GM10266 (cell line): ENCODE data around the gene CD44.
"Not testable (repeated sequence)": the region's sequence is repeated elsewhere in the genome, so short reads cannot be mapped to it uniquely, and the experiment has no call there.

Source experiments
- DNase-seq: peaks from one replicate; pipeline ENCODE4 v3.0.0; 2012; ENCODE audit errors: extremely low spot score
- TF ChIP-seq, protein P1 (sequence below): IDR thresholded peaks from 2 replicates; pipeline ENCODE4 v1.5.1; 2012; ENCODE audit warnings: mild to moderate bottlenecking, low read depth; ENCODE audit not compliant: control insufficient read depth, insufficient read depth; ENCODE audit errors: missing control alignments

CD44 gene

DNA sequence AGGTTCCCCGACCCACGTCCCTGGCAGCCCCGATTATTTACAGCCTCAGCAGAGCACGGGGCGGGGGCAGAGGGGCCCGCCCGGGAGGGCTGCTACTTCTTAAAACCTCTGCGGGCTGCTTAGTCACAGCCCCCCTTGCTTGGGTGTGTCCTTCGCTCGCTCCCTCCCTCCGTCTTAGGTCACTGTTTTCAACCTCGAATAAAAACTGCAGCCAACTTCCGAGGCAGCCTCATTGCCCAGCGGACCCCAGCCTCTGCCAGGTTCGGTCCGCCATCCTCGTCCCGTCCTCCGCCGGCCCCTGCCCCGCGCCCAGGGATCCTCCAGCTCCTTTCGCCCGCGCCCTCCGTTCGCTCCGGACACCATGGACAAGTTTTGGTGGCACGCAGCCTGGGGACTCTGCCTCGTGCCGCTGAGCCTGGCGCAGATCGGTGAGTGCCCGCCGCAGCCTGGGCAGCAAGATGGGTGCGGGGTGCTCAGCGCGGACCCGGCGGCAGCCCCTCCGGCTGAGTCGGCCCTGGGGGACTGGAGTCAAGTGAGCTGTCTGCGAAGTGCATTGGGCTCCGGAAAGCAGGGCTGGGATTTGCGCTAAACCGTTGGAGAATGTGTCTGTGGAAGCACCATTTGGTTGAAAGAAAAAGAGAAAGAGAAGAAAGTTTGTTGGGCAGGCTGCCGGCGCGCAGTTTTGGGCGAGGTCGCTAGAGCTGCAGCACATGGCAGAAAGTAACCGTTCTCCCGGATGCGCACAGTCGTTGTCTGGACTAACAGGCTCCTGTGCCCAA, at the start of gene CD44:
Gene CD44 (plus strand): TSS at position 229 of the 779 bp plus-strand sequence. CDS start 133 bp downstream, at position 362.
- DNase-seq, result no peak
- TF ChIP-seq, protein P1, sequence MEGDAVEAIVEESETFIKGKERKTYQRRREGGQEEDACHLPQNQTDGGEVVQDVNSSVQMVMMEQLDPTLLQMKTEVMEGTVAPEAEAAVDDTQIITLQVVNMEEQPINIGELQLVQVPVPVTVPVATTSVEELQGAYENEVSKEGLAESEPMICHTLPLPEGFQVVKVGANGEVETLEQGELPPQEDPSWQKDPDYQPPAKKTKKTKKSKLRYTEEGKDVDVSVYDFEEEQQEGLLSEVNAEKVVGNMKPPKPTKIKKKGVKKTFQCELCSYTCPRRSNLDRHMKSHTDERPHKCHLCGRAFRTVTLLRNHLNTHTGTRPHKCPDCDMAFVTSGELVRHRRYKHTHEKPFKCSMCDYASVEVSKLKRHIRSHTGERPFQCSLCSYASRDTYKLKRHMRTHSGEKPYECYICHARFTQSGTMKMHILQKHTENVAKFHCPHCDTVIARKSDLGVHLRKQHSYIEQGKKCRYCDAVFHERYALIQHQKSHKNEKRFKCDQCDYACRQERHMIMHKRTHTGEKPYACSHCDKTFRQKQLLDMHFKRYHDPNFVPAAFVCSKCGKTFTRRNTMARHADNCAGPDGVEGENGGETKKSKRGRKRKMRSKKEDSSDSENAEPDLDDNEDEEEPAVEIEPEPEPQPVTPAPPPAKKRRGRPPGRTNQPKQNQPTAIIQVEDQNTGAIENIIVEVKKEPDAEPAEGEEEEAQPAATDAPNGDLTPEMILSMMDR, result no peak

DNA sequence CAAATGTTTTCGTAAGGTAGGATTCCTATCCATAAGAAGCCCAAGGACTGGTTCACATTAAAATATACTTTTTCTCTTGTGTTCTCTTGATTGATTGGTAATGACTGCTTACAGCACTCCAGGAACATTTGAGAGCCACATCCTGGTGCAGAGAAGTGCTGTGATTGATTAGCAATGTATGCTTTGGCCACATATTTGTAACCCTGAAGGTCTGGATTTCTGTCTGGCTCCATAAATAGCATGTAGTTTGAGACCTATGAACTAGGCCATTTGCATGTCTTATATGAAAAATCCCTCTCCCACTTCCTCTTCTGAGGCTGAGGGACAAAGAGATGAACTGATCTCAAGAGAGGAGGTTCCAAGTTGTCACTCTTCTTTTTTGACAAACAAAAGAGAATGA, 49.3 kb upstream of the CD44 start:
- TF ChIP-seq, protein P1, result no peak
- peak; percentile 42 for DNase-seq

DNA sequence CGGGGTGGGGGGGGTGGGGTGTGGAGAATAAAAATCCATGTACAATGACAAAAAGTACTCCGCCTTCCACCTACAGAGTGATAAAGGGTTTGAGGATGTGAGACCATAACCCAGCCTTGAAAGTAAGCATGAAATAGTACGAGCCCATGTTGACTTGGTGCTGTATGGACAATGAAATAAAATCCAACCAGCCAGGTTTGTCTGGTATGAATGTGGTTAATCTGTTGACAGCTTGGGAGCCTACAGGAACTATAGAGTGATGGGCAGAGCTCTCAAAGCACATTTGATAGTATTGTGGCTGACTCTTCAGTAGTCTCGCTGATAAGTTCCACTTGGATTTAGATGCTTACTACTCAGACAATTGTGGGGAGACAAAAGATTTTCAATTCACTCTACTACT, 48.8 kb upstream of the CD44 start:
- TF ChIP-seq, protein P1, result no peak
- DNase-seq, result no peak

DNA sequence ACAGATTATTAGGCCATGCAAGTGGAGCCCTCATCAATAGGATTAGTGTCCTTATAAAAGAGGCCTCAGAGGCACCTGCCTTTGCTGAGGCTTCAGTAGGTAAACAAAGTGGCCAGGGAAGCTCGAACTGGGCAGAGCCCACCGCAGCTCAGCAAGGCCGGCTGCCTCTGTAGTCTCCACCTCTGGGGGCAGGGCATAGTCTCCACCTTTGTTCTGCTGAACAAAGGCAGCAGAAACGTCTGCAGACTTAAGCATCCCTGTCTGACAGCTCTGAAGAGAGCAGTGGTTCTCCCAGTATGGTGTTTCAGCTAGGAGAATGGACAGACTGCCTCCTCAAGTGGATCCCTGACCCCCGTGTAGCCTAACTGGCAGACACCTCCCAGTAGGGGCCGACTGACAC, 48.0 kb upstream of the CD44 start:
- DNase-seq, result not testable (repeated sequence)

DNA sequence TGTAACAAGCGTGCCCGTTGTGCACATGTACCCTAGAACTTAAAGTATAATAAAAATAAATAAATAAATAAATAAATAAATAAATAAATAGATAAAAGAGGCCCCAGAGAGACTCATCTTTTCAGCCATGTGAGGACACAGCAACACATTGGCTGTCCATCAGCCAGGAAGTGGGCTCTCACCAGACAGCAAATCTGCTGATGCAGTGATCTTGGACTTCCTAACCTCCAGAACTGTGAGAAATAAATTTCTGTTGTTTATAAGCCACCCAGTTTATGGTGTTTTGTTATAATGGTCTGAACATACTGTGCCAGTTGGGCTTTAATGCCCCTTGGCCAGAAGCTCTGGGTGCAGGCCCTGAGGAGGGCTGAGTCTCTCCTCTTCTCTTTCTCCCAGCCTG, 42.2 kb upstream of the CD44 start:
- TF ChIP-seq, protein P1, result no peak

DNA sequence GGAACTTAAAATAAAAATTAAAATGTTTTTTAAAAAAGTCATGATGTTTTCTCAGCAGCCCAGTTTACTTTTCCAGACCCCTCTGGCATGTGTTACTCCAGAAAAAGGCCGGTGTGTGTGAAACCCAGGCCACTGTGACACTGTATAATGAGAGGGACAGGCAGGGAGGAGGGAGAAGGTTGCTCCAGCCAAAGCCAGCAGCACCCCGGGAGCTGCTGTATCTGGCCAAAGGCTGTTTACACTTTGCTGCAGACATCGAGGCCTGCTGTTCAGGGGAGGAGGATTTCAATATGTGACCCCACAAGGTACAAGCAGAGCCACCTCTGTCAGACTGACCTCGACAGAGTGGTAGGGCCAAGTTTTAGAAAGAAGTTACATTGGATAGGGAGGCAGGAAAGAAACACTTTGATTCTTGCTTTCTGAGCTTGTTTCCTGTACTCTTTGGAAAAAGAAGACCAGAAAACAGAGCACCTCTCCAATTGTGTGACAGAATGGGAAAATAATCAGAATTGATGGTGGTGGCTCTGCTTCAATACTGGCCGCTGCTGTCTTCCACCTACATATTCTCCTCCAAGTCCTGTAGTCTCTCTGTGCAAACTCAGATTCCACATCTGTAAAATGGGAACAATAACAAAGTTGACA, 41.0 kb upstream of the CD44 start:
- DNase-seq, result no peak
- TF ChIP-seq, protein P1, result no peak

More for the DNA sequence above, 42.2 kb upstream of the CD44 start:
- no peak for DNase-seq

DNA sequence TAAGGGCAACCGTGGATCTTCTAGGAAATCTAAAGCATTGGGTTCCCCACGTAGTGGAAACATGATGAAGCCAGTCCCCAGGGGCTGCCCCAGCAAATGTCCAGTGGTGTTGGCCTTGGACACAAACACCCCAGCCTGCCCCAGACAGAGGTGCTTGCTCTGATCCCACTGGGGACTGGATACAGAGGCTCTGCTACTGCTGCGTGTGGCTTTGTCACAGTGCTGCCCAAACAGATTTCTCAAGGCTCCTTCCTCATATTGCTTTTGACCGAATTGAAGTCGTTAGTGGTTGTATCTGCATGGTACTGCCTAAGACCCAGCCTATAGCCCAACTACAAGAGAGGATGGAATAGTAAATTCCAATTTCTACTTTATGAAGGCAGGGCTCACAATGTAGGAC, 40.1 kb upstream of the CD44 start:
- TF ChIP-seq, protein P1, result no peak
- DNase-seq, result no peak
